Rectal smooth muscle tissue (tissue), 1 donor: ENCODE results near the gene CACYBP.
A peak's percentile ranks its signal among the peaks of the same experiment; 100 is the strongest.

Source experiments
- H3K27ac ChIP-seq: one replicate; pipeline ENCODE4 v1.7.0; 2013; ENCODE audit warnings: low read depth, low read length, inconsistent platforms
- H3K27me3 ChIP-seq: one replicate; pipeline ENCODE4 v1.7.0; 2013; ENCODE audit warnings: low read length; ENCODE audit not compliant: control insufficient read depth, insufficient read depth
- H3K36me3 ChIP-seq: one replicate; pipeline ENCODE4 v1.7.0; 2013; ENCODE audit warnings: low read length; ENCODE audit not compliant: control insufficient read depth, insufficient read depth
- H3K4me1 ChIP-seq: one replicate; pipeline ENCODE4 v1.7.0; 2013; ENCODE audit warnings: low read length; ENCODE audit not compliant: control insufficient read depth, insufficient read depth
- H3K4me3 ChIP-seq: one replicate; pipeline ENCODE4 v1.7.0; 2013; ENCODE audit warnings: low read length
- H3K9ac ChIP-seq: one replicate; pipeline ENCODE4 v1.7.0; 2013; ENCODE audit warnings: low read length

CACYBP gene

DNA sequence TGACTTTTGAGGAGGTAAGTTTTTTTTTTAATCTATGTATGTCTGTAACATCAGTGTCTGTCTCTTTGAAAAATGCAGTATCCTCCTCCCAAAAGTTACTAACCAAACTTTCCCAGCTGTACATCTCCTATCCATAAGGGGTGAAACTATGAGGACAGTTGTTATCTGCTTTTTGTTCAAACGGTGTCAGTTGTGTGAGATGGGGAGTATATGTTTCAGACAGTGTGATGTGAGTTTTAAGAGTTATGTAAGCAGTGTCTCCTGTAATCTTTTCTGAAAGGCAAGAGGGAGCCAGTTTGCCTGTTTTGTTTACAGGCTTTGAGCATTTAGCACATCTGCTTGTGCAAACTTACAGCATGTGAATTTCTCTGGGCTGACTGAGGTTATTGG is 34.8 kb upstream of the CACYBP start:
- H3K4me1 ChIP-seq, result peaks cover 12% of the 10 kb centered on the region
- H3K4me3 ChIP-seq, result peak overlapping the region; percentile 31
- H3K27ac ChIP-seq, result peak overlapping the region; percentile 67
- no peak overlapping the region for H3K9ac ChIP-seq
- H3K27me3 ChIP-seq, result no peaks in the 10 kb centered on the region
- no peaks in the 10 kb centered on the region for H3K36me3 ChIP-seq

DNA sequence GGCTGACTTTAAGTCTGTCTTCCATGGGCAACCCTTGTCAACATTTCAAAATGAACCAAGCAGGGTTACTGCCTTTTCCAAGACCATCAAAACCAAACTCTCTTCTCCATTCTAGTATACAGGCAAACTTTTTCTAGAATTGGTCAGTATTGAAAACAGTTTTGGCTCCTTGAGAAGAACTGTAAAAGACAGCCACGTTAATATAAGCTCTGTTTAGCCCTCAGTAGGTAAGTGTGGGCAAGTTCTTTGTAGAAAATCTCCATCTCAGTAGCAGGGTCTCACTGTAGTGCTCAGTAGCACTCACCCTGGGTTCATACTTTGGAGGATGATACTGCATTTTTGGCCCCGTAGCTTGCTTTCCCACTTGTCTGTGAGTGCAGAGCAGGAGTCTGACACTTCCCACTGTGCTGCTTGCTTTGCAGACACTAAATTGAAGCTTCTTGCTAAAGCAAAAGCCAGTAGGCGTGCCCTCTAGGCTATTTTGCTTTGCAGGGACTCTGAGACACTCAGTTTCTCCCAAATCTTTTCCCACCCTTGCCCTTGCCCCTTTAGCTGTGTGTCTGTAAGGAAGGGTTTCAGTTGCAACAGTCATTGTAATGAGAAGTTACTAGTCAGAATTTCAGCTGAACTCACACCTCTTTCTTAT is 34.3 kb upstream of the CACYBP start:
- Histone ChIP-seq H3K27me3 (no peaks in the 10 kb centered on the region), H3K9ac (no peak overlapping the region), H3K4me3 (peak overlapping the region; percentile 31), H3K4me1 (peaks cover 12% of the 10 kb centered on the region), H3K36me3 (no peaks in the 10 kb centered on the region), H3K27ac (peak overlapping the region; percentile 67)

DNA sequence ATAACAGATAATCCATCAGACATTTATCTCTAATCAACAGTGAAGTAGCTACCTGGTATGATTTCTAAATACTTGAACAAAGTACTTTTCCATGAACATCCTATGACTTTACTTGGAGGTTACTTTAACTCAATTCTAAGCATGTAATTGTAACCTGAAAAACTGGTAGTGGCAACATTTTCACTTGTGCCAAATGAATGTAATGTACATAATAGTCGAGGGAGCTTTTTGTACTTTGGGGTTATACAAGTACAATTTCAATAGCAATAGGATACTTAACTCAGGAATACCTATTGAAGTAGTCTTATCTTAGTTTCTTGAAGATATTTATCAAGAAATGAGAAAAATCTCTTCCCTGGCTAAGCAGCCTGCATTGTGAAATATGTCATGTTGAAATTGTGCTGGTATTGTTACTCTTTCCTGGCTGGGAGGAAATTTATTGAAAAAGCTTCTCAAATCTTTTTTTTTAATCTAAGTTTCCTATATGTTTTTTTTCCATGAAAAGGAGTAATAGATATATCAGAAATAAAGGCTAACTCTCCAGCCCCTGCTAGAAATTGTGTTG is 33.7 kb upstream of the CACYBP start:
- Histone ChIP-seq H3K4me3 (no peak overlapping the region), H3K36me3 (no peaks in the 10 kb centered on the region), H3K9ac (no peak overlapping the region), H3K27me3 (no peaks in the 10 kb centered on the region), H3K4me1 (peaks cover 12% of the 10 kb centered on the region), H3K27ac (peak overlapping the region; percentile 67)

DNA sequence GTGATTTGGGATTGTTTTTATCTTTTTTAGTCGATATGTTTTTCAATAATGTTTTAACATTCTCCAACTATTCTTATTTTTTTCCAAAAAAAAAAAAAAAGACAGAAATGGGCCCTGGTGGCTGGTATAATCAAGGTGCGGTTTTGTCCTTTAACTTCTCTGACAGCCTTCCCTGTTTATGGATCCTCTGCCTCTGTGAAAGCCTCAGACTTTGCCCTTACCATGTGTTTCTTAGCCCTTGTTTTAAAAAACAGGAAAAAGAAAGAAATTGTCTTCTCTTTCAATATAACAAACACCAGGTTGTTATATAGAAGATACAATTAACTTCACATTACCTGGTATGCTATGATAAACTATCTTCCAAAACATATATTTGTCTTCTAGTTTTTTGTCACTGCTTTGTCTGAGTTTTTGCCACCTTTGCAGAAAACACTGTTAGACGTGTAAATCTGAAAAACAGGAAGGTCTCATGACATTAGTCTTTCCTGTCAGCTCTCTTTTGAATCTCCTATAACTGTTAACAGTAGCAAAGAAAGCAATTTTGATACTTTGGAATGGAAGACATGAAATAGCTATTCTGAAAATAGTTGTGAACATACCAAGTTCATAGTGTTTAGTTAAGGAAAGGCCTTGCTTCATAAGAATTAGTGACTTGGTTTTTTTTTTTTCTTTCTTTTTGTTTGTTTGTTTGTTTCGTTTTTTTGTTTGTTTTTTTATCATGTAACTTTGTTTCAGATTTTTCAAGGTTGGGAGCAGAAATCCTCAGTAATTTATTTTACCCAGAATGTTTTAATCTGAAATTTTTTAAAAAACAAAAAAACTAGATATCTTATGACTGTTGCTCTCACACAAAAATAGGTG is 31.7 kb upstream of the CACYBP start:
- no peaks in the 10 kb centered on the region for H3K27me3 ChIP-seq
- H3K36me3 ChIP-seq, result no peaks in the 10 kb centered on the region
- no peak overlapping the region for H3K27ac ChIP-seq
- H3K4me1 ChIP-seq, result peaks cover 12% of the 10 kb centered on the region
- no peak overlapping the region for H3K4me3 ChIP-seq
- H3K9ac ChIP-seq, result no peak overlapping the region

DNA sequence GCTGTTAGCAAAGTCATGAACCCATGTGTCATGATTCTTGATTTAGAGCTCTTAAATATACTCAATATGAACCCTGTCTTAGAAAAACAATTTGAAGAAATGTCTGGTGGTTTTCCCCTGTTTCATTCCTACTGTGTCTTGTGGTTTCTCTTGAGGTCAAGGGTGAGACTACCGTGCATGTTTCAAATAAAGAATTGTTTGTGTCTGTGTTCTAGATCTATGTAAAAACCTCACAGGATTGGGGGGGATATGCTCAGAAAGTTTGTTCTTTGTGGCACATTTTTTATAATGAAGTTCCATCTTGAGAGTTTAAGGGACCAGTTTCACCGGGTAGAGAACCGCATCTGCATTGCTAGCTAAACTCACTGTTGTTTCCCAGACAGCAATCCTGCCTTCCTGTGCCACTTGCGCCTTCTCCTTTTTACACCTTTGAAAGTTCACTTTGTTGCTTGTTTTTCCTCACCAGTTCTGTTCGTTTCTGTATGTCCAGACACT is 30.9 kb upstream of the CACYBP start:
- H3K36me3 ChIP-seq, result no peaks in the 10 kb centered on the region
- H3K27me3 ChIP-seq, result no peaks in the 10 kb centered on the region
- H3K27ac ChIP-seq, result no peak overlapping the region
- H3K9ac ChIP-seq, result no peak overlapping the region
- H3K4me1 ChIP-seq, result peaks cover 10% of the 10 kb centered on the region
- no peak overlapping the region for H3K4me3 ChIP-seq

DNA sequence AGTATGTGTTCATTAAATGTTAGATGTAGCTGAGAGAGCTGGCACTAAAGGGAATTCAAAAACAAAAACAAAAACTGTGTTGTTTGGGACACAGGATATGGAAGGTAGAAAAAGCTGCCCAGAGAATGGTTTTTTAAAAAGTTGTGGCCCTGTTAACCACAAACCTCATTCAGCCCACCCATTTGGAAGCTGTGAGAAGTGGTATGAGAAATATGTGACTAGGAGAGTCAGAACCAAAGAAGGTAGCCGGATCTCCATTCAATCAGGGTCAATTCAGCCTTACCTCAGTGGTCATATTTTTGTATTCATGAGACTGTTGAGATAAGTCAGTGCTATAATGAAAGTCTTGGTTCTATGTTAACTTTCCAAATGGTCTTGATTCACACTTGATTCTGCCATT is 29.8 kb upstream of the CACYBP start:
- Histone ChIP-seq H3K4me1 (peaks cover 13% of the 10 kb centered on the region), H3K27ac (no peak overlapping the region), H3K36me3 (peaks cover 2% of the 10 kb centered on the region), H3K9ac (no peak overlapping the region), H3K4me3 (no peak overlapping the region), H3K27me3 (no peaks in the 10 kb centered on the region)

DNA sequence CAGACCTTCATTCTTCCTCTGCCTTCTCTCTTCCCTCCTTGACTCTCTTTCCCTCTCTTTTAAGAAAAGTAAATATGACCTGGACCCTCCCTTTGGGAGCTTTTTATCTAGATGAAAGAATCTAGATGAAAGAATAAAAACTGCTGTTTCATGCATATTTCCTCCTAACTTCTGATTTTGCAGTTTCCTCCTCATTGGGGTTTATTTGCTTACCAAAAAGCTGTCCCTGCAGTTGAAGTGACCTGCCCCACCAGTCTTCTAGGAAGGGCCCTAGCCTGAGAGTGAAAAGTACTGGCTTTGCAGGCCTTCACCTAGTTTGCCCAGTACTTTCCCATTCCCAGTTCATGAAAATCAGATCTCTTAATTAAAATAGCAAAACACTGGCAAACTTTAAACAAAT is 28.3 kb upstream of the CACYBP start:
- H3K36me3 ChIP-seq, result peaks cover 5% of the 10 kb centered on the region
- H3K4me1 ChIP-seq, result peaks cover 7% of the 10 kb centered on the region
- H3K4me3 ChIP-seq, result no peak overlapping the region
- H3K27me3 ChIP-seq, result no peaks in the 10 kb centered on the region
- H3K9ac ChIP-seq, result no peak overlapping the region
- H3K27ac ChIP-seq, result no peak overlapping the region

DNA sequence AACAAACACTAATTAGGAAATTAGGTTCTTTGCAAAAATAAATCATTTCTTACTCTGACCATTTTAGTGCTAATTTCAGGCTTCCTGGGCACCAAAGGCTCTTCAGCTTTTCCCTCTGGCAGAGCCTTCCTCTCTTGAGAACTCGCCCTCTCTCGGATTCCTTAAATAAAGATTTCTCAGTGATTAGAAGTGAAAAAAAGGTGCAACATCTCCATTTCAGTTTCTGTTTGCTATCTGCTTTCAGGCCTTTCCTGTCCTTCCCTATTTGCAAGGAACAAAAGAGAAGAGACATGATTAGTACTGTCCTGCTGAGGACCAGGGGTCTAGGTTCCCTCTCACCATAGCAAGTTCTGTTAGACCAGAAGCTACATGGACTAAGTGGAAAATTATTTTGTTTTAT is 27.8 kb upstream of the CACYBP start:
- no peaks in the 10 kb centered on the region for H3K27me3 ChIP-seq
- H3K9ac ChIP-seq, result no peak overlapping the region
- peaks cover 7% of the 10 kb centered on the region for H3K4me1 ChIP-seq
- no peak overlapping the region for H3K27ac ChIP-seq
- peaks cover 5% of the 10 kb centered on the region for H3K36me3 ChIP-seq
- H3K4me3 ChIP-seq, result no peak overlapping the region

DNA sequence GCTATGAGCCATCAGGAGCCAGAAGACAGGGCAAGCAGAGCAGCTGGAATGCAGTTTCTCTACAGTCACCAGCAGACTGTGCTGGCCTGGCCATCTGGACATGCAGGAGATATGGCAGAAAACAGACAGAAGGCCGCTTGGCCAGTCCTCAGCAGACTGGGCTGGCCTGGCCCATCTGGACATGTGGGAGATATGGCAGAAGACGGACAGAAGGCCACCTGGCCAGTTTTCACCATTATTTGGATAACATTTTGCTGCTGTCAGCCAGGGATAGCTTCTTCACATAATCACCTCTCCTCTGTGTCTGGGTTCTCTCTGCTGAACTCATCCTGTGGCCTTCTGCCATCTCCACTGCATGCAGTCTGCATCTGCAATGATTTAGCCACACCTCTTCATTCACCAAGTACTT is 25.0 kb upstream of the CACYBP start:
- H3K27me3 ChIP-seq, result no peaks in the 10 kb centered on the region
- H3K9ac ChIP-seq, result no peak overlapping the region
- H3K4me3 ChIP-seq, result no peak overlapping the region
- H3K27ac ChIP-seq, result no peak overlapping the region
- peaks cover 7% of the 10 kb centered on the region for H3K4me1 ChIP-seq
- peaks cover 5% of the 10 kb centered on the region for H3K36me3 ChIP-seq

DNA sequence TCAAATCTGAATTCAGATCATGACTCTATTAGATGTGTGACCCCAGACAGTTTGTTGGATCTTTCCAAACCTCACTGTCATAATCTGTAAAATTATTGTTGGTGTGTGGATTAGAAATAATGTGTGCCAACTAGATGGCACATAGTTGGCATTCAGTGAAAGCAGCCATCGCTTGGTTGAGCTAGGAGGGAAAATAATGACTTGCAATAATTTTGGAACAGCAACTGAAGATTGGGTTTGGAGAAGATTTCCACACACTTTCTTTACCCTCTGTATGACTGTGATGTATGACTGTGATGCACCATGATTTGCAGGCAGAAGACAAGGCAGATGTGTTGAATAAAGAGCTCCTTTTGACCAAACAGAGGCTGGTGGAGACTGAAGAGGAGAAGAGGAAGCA is 24.0 kb upstream of the CACYBP start:
- peaks cover 5% of the 10 kb centered on the region for H3K36me3 ChIP-seq
- H3K27me3 ChIP-seq, result no peaks in the 10 kb centered on the region
- H3K27ac ChIP-seq, result no peak overlapping the region
- H3K9ac ChIP-seq, result no peak overlapping the region
- no peak overlapping the region for H3K4me3 ChIP-seq
- H3K4me1 ChIP-seq, result peaks cover 7% of the 10 kb centered on the region

DNA sequence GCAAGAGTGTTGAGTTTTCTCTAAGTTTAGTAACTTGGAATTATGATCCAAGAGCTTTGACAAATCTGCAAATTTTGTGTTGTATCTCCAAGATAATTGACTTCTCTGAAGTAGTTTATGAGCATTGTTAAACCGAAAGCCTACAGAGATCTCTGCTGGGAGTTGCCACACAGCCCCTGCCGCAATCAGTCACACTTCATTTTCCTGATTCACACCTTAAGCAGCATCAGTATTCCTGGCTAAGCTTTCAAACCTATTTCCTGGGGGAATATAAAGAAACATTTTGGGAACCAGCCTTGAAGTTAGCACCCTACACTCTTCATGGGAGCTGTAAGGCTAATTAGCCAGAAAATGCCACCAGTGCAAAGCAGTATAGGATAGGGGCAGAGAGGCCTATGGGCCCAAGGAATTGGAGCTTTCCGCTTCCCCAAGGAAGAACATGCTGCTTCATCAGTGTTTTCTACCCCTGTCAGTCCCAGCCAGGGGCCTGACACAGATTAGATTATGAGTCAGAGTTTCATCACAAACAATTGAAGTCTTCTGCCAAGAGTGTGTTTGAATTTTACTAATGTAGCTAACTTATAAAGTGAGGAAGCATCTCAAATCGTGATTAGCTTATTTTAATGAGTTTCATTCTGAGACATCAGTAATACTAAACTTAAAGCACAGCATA is 23.2 kb upstream of the CACYBP start:
- Histone ChIP-seq H3K4me3 (no peak overlapping the region), H3K9ac (no peak overlapping the region), H3K27ac (no peak overlapping the region), H3K27me3 (no peaks in the 10 kb centered on the region), H3K4me1 (peaks cover 7% of the 10 kb centered on the region), H3K36me3 (peaks cover 7% of the 10 kb centered on the region)

DNA sequence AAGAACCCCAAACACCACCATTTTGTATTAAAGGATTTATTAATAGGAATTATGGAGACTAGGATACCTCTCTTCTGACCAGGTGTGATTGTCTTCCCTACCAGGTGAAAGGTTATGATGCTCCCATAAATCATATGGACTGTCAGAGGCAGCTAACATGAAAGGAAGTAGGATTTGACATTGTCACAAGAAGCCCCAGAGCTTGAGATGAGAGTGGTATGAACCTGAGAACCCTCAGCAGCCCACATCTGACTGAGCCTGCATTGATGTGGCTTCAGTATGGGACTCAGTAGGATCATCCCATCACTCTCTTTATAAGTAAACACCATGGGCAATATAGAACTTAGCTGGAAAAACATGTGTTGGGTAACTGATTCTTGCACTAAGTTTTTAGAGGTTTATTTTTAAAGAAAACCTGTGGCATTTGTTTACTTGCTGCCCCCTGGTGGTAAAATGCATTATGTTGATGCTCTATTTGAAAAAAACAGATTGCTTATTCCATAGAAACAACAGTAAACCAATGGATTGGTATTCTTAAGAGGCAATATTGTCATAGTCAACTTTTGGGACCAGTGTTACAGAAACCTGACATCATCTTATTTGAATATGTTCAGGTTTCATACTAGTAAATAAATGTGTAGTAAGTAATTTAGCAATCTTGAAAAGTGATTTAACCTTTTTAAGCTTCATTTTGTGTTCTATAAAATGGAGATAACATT is 16.6 kb upstream of the CACYBP start:
- Histone ChIP-seq H3K27me3 (no peaks in the 10 kb centered on the region), H3K4me3 (no peak overlapping the region), H3K27ac (no peak overlapping the region), H3K4me1 (no peaks in the 10 kb centered on the region), H3K9ac (no peak overlapping the region), H3K36me3 (peaks cover 2% of the 10 kb centered on the region)
